Mesangial cell (primary cell): ENCODE results near the gene SLC7A4. TPM values are rescaled to one million over a fixed set of nuclear protein-coding genes. Genes with fewer than 3 reads are reported as not detected.

Experiments
- total RNA-seq: library from RNA; depleted of rRNA; stranded (reverse); fragments of >200 nt; gene quantifications from 2 replicates; pipeline ENCODE4 v1.2.3, GENCODE V29; 2015

Gene SLC7A4, protein sequence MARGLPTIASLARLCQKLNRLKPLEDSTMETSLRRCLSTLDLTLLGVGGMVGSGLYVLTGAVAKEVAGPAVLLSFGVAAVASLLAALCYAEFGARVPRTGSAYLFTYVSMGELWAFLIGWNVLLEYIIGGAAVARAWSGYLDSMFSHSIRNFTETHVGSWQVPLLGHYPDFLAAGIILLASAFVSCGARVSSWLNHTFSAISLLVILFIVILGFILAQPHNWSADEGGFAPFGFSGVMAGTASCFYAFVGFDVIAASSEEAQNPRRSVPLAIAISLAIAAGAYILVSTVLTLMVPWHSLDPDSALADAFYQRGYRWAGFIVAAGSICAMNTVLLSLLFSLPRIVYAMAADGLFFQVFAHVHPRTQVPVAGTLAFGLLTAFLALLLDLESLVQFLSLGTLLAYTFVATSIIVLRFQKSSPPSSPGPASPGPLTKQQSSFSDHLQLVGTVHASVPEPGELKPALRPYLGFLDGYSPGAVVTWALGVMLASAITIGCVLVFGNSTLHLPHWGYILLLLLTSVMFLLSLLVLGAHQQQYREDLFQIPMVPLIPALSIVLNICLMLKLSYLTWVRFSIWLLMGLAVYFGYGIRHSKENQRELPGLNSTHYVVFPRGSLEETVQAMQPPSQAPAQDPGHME
- total RNA-seq = 2.0 TPM in 1 of 2 replicates, not detected in the other

DNA sequence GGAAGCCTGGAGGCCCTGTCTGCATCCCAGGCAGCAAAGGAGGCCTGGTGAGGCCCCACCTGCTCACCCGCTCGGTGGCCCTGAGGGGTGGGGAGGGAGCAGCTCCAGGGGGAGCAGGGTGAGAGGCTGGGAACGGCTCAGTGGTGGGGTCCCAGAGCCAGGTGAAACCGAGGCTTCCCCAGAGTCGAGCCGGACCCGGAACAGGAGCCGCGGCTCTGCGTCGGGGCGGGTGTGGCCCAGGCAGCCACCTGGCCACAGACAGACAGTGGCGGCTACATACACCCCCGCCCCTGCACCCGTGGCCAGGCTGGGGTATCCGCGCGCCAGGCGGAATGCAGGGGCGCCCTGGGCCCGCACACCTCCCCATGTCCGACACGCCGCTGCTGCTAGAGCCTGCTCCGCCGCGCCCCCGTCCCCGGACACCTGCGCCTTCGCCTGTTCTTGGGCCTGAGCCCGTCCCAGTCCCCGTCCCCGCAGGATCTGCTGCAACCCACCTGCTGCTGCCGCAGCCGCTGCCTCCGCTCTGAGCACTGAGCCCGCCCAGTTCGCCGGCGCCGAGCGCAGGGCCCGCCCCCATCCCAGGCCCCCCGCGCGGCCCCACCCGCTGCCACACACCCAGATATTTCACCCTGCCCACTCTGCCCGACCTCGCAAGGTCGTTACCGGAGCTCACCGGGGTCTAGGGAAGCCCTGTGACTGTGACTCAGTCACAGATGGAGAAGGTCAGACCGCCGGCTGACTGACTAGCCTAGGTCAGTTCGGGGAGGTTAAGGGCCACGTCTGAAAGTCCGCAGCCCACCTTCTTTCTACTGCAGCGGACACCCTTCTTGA is at the start of gene SLC7A4:
Gene SLC7A4, minus strand, starts transcription at position 525 of the 831 bp plus-strand sequence. CDS start 749 bp downstream, outside the sequence.

DNA sequence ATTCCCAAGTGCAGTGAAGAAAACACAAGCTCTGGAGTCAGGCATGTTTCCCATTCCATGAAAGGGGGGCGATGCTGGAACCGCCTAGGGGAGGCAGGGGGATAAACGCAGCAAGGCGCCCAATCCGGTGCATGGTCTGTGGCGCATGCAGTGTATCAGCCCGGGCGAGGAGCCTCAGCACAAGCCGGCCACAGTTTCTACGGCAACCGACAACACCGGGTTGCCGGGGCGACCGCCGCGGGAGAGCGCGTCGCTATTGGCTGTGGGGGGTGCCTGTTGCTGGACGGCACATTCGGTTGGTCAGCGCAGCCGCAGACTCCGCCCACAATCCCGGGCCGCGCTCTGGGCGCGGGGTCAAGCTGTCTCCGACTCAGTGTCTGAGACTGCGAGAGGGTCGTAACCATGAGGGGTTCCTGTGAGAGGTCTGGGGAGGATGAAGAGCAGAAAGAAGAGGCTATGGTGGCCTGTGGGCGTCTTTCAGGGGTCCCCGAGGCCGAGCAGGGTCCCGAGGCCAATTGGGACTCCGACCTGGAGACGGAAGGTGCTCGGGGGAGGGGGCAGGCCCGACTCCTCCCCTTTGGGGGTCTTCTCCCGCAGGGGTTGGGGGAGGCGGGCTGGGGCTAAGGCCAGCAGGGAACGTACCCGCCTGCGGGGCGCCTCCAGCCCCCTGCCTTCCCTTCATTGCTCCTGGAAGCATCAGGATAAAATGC is 13.4 kb upstream of the SLC7A4 start, which contains the start of gene LRRC74B:
Gene LRRC74B, plus strand, starts transcription at position 362 of the 710 bp plus-strand sequence. Its CDS starts 41 bp downstream, at position 403.

GRCh38 chr22:21014726-21015465 is 17.5 kb downstream of the SLC7A4 start, which contains the start of gene P2RX6:
Gene P2RX6 (plus strand): TSS chr22:21015165. CDS start chr22:21015175, 10 bp downstream.

DNA sequence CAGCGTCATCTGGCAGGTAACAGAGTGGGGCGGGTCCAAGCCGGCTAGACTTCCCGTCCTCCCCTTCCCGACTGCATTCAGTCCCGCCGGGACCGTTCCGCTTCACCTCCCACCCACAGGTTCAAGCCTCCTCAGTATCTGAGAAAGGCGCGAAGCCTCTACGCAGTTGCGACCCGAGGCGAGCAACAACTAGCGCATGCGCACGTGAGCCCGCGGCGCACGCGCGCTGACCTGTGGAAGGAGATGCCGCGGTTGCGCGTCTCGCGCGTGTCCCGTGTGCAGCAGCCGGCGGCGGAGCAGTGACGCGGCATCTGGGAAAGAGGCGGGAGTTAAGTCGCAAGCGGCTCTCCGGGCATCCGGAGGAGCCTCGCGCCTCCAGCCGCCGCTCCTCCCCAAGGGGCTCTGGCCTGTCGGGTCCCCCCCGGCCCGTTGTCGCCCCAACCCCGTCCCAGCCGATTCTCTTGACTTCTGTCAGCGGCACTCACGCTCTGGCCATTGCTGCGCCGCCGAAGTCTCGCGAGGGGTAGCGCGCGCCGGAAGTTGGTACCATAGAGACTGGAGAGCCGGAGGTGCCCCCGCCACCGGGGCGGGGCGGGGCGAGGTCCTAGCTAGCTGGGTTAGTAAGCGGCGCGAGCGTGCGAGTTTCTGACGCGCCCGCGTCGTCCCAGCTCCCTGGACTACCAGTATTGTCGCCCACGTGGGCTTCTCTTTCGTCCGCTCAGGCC is 30.6 kb downstream of the SLC7A4 start, which contains the start of gene THAP7:
Gene THAP7, minus strand, starts transcription at position 518 of the 725 bp plus-strand sequence. Its CDS starts 207 bp downstream, at position 311.

DNA sequence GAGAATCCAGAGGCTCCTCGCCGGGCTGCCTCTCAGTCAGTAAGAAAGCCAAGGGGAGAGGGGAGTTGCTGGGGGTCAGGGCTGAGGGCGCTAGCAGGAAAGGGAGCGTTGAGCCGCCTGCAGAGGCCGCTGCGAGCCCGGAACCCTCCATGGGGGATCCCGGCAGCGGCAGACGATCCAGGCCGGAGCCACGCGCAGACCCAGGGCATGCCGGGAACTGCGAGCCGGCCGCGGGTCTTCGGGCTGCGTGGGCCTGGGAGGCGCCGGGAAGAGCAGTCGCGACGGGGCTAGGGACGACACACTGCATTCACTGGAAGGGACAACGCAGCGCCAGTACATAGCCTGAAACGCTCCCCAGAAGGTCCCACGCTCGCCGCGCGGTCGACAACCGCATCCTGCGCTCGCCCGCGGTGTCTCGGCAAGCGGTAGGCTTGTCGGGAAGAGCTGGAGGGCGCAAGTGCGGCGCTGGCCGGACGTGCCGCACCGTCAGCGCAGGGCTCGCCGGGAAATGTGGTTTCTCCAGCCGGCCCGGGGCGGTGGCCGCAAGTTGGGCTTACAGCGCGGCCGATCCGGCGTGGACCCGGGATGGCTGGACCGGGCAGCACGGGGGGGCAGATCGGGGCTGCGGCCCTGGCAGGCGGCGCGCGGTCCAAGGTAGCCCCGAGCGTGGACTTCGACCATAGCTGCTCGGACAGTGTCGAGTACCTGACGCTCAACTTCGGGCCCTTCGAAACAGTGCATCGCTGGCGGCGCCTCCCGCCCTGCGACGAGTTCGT is 50.4 kb downstream of the SLC7A4 start, which contains the start of gene LZTR1:
Gene LZTR1, plus strand, starts transcription at position 511 of the 776 bp plus-strand sequence. Its CDS starts 75 bp downstream, at position 586.

Other genes starting within 250 kb of the SLC7A4 start
- gene PI4KA, start 173.8 kb downstream of the SLC7A4 start, total RNA-seq = 54.6 and 63.0 TPM in 2 replicates
- 10.9 and 14.3 TPM in 2 replicates for gene SNAP29, start 173.6 kb downstream of the SLC7A4 start, total RNA-seq
- 35.4 and 35.6 TPM in 2 replicates for gene CRKL, start 115.2 kb downstream of the SLC7A4 start, total RNA-seq
- 0.25 and 0.49 TPM in 2 replicates for gene AIFM3, start 65.3 kb downstream of the SLC7A4 start, total RNA-seq
- gene LZTR1, start 50.3 kb downstream of the SLC7A4 start, total RNA-seq = 36.2 and 48.3 TPM in 2 replicates
- 35.4 and 36.5 TPM in 2 replicates for gene THAP7, start 30.4 kb downstream of the SLC7A4 start, total RNA-seq
- gene P2RX6, start 17.4 kb downstream of the SLC7A4 start, total RNA-seq = 0.16 and 0.38 TPM in 2 replicates
- not detected in 2 replicates for gene LRRC74B, start 13.4 kb upstream of the SLC7A4 start, total RNA-seq